HG02571 (cell line): Measurements from ENCODE around the gene ENTREP1.

Source experiments
- ATAC-seq: cut with Tn5 transposase; IDR thresholded peaks from one replicate; pipeline ENCODE4 v1.9.1; 2021; ENCODE audit warnings: mild to moderate bottlenecking, moderate library complexity; ENCODE audit not compliant: unreplicated experiment

Gene ENTREP1

DNA sequence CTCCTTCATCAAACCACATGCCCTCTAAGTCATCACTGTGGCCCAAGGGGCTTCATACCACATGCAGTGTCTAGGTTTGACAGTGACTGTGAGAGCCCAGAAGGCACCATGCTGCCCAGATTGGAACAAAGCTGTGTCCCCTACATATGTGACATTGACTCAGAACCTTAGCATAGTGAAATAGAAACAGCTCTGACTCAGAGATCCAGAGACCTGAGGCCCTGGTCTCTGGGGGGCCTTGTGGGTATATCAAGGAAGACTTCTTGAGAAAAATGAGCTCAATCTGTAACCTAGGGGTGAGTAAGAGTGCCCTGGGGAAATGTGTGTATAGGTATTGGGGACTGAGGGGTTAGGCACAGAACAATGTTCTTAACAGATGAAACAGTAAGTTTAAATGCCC is 7.1 kb upstream of the ENTREP1 start:
- peak; percentile 84 for ATAC-seq

DNA sequence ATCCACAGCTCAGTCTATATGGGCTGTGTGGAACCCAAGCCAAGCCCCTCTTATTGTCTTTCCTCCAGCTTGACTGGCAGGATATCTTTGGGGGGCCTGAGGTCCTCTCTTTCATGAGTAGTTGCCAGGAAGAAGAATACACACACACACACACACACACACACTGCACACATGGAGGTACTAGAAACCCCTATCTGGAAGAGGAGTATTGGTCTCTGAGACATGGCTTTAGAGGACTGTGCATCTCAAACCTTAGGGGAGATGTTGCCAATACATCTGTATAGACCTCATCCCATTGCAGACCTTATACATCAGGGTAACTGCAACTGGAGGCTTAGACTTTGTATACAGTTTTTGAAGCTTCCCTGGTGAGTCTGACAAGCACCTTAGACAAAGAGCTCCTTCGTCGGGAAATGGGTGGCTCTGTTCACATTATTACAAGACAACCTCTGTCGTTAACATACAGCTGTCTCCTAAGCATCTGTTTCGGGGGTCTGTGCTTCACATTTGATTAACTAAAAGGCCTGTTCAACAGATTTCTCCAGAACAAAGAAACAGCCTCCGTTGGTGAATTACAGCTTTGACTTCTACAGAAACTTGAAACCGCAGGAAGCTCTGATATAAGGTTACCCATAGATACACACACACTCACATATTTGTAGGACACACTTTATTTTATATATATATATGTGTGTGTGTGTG is 5.5 kb upstream of the ENTREP1 start:
- no peak for ATAC-seq

DNA sequence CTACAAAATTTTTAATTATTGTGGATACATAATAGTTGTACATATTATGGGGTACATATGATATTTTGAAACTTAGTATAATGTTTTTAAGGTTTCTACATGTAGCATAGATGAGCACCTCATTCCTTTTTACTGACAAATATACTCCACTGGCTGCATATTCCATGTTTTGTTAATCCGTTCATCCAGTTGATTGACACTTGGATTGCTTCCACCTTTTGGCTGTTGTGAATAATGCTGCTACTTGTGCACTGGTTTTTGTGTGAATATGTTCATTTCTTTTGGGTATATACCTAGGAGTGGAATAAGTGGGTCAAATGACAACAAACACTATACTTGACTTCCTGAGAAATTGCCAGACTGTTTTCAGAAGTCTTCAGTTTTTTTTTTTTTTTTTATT is 2.8 kb upstream of the ENTREP1 start:
- ATAC-seq, result no peak

DNA sequence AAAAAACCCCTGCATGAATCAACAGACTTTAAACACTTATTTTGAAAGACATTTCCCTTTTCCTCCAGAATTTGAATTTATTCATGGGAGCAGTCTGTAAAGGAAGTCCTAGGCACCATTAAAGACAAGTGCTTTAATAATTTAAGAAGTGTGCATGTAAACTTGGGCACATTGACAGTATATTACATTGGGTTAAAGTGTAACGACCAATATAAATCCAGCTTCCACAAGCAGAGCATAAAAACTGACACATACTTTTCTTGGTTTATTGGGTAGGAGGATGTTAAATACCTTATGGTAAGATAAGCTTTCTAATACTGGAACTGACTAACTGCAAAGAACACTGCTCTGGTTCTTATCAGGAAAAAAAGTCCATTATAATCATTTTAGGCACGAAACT is 1.2 kb upstream of the ENTREP1 start:
- no peak for ATAC-seq

DNA sequence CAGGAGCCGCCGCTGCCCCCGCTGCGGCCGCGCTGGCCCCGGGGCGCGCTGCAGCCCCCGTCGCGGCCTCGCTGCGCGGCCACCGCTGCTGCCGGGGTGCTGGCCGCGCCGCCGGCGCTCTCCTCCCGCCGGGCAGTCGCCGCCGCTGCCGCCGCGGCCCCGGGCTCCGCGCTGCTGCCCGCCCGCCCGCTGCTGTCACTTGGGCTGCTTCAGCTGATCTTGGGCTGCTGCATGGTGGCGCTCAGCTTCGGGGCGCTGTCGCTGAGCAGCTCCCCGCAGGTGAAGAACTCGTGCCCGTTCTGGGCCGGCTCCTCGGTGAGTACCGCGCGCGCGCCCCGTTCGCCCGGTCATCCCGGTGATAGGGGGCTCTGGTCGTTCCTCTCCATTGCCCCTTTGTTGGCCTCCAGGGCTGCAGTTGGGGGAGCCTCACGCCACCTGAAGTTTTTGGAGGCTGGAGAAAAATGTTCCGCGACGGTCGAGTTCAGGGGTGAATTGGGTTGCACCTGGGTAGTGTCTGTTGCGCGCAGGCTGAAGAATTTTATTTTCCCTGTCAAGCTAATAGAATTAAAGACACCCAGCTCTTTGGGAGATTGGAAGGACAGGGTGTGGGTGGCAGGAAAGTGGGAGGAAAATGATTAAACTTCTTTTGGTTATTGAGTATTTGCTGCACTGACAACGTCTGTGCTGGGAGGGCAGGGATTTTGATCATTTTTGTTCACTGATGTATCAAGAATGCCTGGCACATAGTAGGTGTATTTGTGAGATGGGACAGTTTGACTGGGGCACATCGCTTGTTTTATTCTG is 596 bp downstream of the ENTREP1 start:
- no peak for ATAC-seq

DNA sequence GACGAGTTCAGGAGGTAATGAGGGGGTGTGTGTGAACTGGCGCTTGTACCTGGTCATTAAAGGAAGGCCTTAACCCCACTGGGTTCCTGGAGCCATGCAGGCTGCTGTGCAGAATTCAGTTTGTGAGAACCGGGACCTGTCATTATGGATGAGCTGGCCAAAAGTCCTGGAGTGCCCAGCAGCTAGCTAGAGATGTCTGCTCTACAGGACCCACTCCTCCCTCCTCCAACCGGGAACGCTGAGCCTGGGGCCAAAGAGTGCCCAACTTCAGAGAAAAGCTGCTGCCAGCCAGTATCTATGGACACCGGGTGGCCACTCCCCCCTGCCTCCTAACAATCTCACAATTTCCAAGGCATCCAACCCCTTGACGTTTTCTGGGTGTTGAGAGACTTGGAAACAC is 1.2 kb downstream of the ENTREP1 start:
- no peak for ATAC-seq

DNA sequence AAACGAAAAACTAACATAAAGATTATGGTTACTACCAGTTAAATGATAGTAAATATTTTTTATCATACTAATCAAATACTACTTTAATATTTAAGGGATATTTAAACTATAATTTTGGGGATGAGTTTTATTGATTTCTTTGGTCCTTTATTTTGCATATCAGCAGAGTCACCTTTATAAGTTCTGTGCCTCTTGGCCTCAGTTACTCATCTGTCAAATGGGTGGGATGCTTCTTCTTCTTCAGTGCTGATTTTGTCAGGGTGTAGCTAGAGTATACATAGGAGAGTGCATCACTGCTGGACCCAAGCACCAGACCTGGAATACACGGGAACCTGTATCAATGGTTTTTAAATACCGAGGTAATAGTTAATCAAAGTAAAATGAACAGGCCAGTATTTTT is 5.6 kb downstream of the ENTREP1 start:
- ATAC-seq, result no peak

DNA sequence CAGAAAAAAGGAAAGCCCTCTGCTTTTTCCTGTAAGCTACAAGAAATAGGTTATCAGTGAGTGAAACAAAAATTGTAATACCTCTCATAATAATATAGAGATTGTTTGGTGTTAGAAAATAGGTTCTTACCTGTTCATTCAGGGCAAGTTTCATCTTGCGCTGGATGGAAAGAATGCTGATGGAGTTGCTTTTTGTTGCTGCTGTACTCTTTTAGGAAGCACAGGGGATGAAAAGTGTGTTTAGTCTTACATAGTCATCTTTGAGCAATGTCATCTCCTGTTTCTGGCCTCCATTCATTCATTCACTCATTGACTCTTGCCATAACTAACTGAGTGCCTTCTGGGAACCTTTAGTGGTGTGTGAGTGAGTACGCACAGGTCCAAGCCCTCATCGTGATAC is 6.4 kb downstream of the ENTREP1 start:
- ATAC-seq, result no peak

DNA sequence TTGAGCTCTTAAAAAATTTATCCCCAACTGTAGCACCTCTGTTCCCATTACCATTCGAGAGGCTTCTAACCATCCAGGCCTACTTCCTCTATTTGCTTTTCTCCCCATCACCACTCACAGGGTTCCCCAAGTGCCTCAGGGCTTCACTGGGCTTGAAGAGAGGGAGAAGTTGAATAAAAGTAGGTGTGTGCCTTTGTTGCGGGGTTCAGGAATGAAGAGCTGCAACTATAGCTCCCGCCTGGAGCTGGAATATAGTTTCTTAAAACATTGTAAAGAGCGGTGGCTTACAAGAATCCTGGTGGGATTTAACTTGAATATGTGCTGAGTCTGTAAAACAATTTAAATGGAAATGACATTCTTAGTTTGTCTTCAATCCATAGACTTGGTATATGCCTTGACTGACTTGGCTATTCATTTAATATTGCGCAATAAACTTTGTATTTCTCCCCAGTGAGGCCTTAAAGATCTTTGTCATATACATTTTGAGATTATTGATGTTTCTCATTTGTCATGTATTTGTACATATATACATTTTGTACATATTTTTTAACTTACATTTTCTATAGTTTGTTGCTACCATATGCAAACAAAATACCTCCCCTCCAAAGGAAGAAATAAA is 7.2 kb downstream of the ENTREP1 start:
- ATAC-seq, result no peak

DNA sequence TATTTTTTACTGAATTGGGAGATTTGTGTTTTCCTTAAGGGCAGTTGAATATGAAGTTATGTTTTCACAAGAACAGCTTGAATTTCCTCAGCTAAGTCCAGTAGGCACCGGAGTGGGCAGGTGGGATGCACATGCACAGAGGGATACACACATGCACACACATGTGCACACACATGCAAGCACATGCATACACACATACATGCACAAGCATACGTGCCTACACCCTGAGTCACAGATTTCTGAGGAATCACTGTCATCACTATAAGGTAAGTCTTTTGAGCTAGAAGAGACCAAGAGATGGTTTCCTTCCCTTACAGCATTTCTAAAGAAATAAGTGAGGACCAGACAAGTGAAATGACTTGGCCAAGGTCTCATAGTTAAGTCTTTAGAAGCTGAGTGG is 8.7 kb downstream of the ENTREP1 start:
- no peak for ATAC-seq

DNA sequence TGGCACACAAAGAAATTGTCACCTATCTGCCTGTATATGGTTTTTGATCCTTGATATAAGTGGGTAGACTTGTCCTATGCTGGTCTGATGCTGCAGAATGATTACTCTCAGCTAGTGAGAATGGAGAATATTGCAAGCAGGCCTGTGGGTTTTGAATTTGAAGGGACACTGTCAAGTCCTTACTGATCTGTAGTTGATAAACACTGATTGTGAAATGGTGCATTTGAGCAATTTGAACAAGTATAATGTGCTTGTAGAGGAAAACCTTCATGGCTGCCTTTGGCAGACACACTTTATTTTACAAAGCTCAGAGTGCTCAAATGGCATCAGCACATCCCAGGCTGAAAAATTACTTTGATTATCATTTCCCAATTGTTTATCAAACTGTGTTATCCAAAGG is 9.3 kb downstream of the ENTREP1 start:
- no peak for ATAC-seq

DNA sequence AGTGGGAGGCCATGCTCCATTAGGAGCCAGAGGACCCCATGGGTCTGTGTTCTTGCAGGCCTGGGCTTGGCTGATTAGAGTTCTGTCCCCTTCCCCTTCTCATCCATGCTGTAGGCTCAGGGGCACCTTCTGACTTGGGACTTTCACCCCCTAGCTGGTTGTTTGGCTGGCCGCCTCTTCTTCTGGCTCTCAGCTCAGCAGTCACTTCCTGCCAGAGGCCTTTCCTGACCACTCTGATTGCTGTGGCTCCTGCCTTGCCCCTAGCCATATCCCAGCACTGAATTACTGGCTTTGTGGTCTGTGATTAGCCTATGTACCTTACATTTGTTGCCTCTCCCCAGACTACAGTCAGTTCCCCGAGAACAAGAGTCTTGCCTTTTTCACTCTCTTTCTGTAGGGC is 14.6 kb downstream of the ENTREP1 start:
- ATAC-seq, result no peak

DNA sequence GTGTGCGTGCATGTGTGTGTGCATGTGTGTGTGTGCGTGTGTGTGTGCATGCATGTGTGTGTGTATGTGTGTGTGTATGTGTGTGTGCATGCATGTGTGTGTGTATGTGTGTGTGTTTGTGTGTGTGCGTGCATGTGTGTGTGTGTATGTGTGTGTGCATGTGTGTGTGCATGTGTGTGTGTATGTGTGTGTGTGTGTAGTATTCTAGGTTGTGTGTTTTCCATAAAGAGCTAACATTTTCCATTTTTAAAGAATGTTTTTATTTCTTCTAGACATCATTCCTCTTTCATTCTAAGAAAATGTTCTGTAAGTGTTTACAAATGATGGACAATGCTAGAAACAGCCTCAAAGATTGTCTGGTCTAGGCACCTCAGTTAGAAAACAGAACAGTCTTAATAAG is 15.6 kb downstream of the ENTREP1 start:
- ATAC-seq, result no peak

DNA sequence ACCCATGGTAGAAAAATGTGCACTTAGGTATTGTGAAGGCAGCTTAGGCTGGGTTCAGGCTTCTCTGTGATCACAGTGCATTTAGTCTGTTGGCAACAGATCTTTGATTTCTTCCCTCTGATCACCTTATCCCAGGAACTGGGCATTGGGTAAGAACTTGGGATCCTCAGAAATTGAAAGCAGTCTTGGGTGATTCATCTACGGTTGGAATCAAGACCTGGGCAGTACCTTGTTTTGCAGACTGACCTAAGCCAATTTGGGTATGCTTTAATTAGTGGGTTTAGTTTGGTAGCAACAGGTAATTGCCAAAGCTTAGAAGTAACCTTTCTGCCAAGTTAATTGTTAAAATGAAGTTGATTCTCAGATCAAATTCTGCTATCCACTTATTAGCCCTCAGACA is 17.8 kb downstream of the ENTREP1 start:
- no peak for ATAC-seq

DNA sequence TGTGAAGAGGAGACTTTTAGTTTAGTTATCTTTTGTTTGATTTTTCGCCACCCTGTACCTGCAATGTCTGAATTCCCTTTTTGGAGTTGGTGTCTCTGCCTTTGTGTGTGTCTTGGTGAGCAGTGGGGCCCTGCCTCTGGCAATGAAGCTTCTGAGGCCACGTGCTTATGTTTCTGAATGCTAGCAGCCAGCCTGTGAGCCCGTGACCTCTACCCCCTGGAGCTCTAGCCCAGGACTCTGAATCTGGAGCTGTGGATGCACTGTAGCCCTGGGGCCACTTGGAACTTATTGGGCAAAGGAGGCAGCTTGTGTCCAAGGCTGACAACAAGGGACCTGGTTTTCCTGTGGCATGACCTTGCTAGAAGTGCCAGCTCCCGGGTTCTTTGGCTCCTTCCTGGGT is 19.4 kb downstream of the ENTREP1 start:
- no peak for ATAC-seq

DNA sequence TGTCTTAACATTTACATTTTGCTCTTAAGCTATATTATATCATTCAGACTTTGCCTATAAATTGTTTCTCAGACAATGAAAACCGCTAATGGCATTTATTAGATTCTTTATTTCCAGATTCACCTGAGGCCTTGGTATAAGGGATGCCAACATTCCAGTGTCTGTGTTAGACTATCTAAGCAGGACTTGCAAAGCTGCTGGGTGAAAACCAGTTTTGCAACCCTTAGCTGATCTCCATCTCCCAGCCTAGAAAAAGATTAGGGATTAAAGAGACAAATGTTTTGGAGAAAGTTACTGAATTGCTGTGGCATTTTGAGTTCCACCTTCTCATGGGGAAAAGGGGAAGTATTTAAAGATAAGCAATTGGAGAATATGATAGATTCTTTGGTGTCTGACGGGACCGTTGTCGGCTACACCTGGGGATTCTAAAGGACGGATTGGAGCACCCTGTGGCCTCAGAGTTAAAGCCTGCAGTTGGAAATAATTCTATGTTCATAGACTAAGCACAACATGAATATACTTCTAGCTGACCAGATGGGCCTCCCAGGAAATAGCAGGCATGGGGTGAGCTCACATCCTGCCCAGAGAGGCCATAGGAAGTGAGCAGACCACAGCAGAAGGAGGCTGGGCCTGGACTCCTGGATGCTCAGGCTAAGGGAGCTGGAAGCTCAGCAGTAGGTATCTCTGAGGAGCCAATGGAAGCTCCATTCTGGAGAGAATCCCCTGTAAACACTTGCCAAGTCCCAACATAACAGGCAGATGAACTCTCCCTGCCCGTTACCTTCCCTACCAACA is 21.8 kb downstream of the ENTREP1 start:
- no peak for ATAC-seq

DNA sequence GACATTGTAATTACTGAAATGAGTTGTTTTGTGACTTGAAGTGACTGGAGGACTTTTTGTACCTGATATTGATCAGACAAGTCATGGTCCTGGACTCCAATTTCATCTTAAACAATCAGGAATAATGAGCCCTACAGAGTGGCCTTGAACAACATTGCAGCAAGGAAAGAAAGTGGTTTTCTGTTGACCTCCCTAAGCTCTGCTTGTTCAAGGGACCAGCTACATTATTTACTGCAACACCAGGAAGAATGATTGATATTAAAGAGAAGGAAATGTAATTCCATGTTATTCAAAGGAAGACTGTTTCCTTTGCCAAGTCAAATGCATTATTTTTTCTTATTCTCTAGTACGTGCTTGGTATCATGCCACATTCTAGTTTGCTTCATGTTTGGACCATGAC is 22.6 kb downstream of the ENTREP1 start:
- ATAC-seq, result no peak

DNA sequence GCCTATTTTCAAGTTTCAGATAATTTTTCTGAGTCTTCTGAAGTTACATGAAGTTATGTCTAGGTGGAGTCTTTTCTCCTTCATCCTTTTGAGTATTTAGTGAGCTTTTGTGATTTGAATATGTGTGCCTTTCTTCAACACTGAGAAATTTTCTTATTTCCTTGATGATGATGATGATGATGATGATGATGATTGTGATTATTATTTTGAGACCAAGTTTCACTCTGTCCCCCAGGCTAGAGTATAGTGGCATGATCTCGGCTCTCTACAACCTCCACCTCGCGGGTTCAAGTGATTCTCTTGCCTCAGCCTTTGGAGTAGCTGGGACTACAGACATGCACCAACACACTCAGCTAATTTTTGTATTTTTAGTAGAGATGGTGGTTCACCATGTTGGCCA is 26.2 kb downstream of the ENTREP1 start:
- ATAC-seq, result no peak

DNA sequence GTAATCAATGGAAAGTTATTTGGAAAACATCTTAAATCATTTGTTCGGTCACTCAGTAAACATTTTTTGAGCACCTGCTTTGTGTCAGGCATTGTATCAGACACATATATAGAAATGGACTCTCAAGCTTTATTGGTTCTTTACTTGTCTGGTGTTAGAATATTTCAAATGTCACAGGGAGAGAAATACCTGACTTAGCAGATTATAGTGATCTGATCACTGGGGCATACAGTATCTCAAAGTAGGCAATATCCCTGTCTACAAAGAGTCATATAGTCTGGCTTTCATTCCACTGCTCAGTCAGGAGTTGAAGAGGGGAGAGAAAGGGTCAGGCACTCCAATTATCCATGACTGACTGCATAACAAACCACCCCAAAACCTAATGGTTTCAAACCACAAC is 30.2 kb downstream of the ENTREP1 start:
- ATAC-seq, result no peak

DNA sequence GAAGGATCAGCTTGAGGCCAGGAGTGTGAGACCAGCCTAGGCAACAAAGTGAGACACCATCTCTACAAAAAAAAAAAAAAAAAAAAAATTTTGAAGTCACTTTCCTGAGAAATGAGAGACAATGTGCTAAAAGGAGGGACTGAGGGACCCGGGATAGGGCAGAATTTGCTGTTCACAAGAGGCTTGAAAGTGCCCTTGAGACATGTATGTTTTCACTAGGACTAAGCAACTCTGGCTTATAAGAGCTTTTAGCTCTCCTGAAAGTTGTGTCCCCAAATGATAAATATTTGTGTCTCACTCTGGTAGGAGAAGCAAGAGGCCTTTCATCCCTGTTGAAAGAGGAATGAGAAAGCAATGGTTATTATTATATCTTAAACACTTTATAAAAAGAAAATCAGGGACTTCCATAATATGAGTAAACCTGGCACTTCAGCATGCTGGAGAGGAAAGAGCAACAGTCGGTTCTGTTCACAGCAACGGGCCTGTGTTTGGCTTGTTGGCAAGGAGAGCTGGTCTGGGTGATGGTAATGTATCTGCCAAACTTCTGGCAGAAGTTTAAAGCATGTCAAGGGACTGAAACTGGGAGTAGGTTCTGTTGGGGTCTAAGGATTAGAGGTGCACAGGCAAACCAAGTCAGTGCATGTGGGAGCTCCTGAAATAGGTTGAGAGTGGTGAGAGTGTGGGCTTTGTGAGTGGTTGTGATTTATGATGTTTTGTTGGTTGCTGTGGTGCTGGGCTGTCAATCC is 32.2 kb downstream of the ENTREP1 start:
- no peak for ATAC-seq

DNA sequence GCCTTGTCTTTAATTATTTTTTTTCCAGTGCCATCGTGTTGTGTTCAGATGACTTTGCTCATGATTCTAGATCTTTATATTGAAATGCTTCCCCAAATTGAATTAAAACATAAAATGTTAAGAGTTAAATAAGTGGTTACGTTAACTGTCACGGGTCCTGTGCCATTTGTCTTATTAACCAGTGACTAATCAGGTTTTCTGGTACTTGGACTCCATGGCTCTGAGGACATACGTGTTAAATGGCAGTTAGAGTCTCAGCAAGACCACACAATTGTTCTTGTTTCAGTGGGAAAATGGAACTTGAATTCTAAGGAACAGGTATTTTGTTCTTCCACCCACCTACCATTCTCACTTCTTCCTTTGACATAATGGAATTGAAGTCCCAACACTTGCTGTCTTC is 32.8 kb downstream of the ENTREP1 start:
- no peak for ATAC-seq
